Body of pancreas (tissue), 4 donors: Measurements from ENCODE around the gene UNCX.

ENCODE experiments used
- POLR2A ChIP-seq, 3 donors: fragments of 450-650 bp; IDR thresholded peaks; one replicate each; pipeline ENCODE4 v1.6.1; 2016; ENCODE audit warnings: antibody characterized with exemption in 3 of 3, mild to moderate bottlenecking in 2 of 3
- TF ChIP-seq, protein P1 (sequence below), 7 experiments: fragments of 450-650 bp in 4 of 7; fragments of 200-600 bp in 3 of 7; sonication (generic) in 3 of 7; IDR thresholded peaks; one replicate each; pipeline ENCODE4 v1.5.1; 2016 to 2019; ENCODE audit warnings: antibody characterized with exemption in 7 of 7

DNA sequence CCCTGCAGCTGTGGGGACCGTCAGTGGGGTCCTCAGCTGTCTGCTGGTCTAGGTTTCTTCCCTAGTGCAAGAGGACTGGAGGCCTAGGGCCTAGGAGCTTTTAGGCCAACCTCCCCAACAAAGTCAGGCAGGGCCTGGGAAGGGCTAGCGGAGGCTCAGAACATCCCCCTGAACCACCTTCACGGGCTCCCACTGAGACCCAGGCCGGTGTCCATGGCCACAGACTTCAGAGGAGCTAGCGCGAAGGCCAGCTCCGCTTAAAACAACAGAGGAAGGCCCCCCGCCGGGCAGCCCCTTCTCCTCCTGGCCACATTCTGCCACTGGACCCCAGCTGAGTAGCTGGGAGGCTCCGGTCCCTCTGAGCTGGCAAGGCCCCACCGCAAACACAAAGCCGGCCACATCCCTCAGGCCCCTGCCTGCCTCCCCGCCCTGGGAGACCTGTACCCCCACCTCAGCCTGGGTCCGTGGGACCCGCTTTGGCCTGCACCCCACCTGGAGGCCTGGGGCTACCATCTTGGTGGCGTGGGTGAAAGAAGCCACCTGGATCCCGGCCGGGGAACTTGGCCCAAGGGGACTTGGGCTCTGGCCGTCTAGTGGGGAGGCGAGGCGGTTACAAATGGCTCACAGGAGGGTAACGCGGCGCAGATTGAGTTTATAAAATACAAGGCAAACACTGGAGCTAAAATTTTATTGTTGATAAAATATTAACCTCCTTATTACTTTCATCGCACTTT is 5.4 kb upstream of the UNCX start:
- TF ChIP-seq, protein P1, sequence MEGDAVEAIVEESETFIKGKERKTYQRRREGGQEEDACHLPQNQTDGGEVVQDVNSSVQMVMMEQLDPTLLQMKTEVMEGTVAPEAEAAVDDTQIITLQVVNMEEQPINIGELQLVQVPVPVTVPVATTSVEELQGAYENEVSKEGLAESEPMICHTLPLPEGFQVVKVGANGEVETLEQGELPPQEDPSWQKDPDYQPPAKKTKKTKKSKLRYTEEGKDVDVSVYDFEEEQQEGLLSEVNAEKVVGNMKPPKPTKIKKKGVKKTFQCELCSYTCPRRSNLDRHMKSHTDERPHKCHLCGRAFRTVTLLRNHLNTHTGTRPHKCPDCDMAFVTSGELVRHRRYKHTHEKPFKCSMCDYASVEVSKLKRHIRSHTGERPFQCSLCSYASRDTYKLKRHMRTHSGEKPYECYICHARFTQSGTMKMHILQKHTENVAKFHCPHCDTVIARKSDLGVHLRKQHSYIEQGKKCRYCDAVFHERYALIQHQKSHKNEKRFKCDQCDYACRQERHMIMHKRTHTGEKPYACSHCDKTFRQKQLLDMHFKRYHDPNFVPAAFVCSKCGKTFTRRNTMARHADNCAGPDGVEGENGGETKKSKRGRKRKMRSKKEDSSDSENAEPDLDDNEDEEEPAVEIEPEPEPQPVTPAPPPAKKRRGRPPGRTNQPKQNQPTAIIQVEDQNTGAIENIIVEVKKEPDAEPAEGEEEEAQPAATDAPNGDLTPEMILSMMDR (IDR thresholded peaks at IDR 0.05), result no peak
- no peak for TF ChIP-seq POLR2A (IDR thresholded peaks at IDR 0.05)
